GM21786 (cell line): ENCODE data around the gene FGGY.
"Not testable (repeated sequence)": the region's sequence is repeated elsewhere in the genome, so short reads cannot be mapped to it uniquely, and the experiment has no call there.

Experiments
- ATAC-seq: cut with Tn5 transposase; IDR thresholded peaks from one replicate; pipeline ENCODE4 v1.9.1; 2021; ENCODE audit not compliant: unreplicated experiment

Gene FGGY

DNA sequence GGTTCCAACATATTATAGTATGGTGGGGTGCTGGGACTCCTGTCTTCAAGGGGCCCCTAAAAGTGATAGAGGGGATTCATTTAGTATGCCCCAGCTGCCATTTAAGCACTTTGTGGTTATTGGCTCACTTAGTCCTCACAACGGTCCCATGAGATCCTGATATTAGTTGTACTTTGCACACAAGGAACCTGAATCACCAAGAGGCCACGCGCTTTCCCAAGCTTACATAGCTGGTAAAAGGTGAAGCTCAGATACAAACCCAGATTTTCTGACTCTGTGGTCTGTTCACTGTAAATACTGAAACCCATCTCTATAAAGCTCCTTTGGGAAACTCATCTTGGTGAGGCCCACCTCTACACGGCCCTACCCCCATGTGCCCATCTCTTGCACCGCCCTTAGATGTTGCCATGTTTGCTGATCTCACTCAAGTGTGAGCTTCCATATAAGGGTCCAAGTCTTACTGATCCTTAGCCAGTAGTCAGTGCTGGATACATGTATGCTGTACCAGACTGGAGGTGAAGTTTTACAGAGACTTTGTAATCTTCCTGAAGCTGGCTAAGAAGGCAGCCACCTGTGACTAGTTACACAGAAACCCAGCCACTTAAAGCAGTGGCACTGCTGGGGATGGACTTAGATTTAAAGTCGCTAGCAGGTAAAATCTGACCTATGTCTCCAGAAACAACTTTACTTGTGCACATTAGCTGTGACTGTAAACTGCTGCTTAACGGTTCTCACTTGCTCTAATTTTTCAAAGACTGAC is 393.5 kb downstream of the FGGY start:
- ATAC-seq, result no peak

GRCh38 chr1:59691261-59691660 is 394.4 kb downstream of the FGGY start:
- no peak for ATAC-seq

DNA sequence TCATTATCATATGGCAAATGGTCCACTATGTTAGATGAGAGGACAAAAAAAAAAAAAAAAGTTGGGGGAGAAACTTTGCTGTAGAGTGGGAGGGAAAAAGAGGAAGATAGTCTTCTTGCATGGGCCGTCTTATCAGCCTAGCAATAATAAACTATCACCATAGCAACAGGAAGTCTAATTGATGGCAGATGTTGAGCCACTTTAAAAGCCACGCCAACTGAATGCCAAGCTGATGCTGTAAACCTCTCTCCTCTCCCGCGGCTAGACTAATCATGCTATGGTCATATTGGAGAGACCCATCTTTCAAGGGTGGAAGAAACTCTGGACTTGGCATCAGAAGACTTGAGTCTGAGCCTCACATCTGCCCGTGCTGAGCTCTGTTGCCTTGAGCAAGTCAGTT is 395.7 kb downstream of the FGGY start:
- ATAC-seq, result no peak

- ATAC-seq, result no peak
These were observed 396.5 kb downstream of the FGGY start for GRCh38 chr1:59693406-59693805.

GRCh38 chr1:59695252-59695651 is 398.4 kb downstream of the FGGY start:
- no peak for ATAC-seq

- peak; percentile 42 for ATAC-seq
These were observed 399.7 kb downstream of the FGGY start for GRCh38 chr1:59696421-59697115.

GRCh38 chr1:59697150-59697800 is 400.4 kb downstream of the FGGY start:
- ATAC-seq, result peak; percentile 62

DNA sequence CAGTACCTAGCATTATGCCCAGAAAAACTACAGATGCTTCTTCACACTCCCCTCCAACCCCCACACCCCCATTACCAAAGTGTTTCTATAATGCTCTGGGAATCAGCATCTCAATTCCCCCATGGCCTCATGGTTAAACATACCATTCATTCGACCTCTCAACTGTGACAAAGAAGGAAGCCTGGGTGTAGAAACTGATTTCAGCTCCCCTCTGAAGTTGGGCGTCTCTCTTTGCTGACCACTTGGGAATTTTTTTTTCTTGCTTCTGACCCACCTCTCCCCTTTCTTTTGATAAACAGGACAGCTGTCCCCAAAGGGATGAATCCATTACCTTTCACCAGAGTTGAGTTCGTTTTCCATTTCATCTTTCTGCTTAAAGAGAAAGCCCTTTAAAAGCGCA is 401.5 kb downstream of the FGGY start:
- ATAC-seq, result no peak

DNA sequence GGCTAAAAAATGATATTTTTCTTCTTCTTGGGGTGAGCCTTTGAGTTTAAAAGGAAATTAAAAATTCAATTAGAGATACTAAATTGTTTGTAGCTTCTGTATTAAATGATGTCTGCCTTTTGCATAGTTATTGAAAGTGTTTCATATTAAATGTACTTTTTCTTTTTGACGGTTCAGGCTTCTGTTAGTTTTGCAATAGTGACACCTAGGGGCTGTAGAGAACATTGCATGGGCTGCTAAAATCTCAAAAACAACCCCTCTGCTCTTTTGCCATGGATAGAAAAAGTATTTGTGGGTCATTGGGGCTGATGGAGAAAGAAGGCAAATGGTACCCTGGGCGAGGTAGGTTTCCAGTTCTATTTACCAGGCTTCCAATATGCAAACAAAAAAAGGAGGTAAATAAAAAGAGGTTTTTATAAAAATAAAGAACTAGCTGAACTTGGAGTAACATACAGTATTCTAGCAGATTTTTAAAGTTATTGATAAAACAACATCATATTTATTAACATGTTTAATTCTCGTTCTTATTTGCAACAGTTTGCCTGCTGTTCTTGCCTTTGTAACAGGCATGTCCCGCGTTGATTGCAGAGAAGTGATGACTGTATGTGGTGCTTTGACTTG is 402.4 kb downstream of the FGGY start:
- ATAC-seq, result no peak

GRCh38 chr1:59701376-59701775 is 404.5 kb downstream of the FGGY start:
- ATAC-seq, result no peak

GRCh38 chr1:59703226-59703917 is 406.5 kb downstream of the FGGY start:
- ATAC-seq, result no peak

DNA sequence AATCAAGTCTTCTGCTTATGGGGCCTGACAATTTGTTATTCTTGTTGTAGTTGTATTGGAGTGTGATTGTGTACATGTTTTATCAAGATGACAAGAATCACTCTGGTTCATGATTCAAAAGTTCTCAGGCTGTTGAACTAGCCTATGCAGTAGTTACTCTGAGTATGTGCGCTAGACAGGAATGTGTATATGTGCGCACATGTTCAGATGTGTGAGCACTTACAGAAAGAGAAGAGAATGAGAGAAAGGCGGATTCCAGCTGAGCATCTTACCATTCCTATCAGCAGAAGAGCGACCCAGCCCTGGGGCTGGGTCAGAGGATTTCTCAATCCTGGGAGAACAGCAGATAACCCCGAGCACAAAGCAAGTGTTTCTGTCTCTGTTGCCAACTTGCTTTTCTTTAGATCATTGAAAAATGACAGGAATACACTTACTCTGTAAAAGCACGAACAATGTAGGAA is 407.1 kb downstream of the FGGY start:
- ATAC-seq, result no peak

GRCh38 chr1:59704716-59705115 is 407.8 kb downstream of the FGGY start:
- ATAC-seq, result no peak

- ATAC-seq, result no peak
These were observed 408.8 kb downstream of the FGGY start for GRCh38 chr1:59705466-59706302.

GRCh38 chr1:59706303-59706599 is 409.4 kb downstream of the FGGY start:
- ATAC-seq, result no peak

GRCh38 chr1:59707178-59707791 is 410.4 kb downstream of the FGGY start:
- ATAC-seq, result no peak

GRCh38 chr1:59709333-59709732 is 412.4 kb downstream of the FGGY start:
- no peak for ATAC-seq

GRCh38 chr1:59710920-59711319 is 414.0 kb downstream of the FGGY start:
- not testable (repeated sequence) for ATAC-seq

DNA sequence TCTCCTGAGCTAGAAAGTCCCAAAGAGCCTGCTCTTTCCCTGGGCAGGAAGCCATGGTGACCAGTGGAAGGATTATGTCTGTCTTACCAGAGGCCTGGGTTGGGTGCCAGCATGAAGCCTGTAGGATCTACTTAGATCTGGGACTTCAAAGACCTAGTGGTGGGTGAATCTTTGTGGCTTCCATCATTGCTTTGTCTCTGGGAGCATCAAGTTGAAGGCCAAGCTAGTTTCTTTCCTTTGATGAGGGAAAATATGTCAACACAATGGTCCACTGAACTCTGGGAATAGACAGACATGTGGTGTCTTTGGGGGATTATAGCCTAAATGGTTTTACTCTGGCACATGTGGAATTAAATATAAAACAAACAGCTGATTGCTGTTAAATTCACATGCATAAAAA is 417.3 kb downstream of the FGGY start:
- no peak for ATAC-seq

DNA sequence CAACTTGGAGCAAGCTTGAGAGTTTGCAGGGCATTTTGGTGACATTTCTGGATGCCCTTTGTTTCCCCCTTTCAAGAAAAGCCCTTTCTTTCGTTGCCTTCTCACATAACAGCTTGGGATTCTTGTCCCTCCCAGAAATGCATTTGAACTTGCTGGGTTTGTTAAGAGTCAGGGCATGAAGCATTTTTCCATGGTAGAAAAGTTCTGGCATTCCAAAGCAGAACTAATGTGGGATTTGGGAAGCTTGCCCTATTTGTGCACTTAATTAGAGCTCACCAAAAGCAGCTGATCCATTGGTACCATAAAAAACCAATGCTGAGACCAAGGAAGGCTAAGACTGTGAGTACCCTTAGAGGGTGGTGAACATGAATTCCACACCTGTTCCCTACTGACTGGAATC is 418.1 kb downstream of the FGGY start:
- no peak for ATAC-seq
